ENCODE data around the gene VTA1. TPM values are rescaled to one million over a fixed set of nuclear protein-coding genes. Genes with fewer than 3 reads are reported as not detected.

The VTA1 gene
- total and polyA plus RNA-seq, 2 of the 13 experiments (the other 11 are each of a cell fraction or from before 2014, with no cell fraction given), result 70.7 to 89.1 TPM

DNA sequence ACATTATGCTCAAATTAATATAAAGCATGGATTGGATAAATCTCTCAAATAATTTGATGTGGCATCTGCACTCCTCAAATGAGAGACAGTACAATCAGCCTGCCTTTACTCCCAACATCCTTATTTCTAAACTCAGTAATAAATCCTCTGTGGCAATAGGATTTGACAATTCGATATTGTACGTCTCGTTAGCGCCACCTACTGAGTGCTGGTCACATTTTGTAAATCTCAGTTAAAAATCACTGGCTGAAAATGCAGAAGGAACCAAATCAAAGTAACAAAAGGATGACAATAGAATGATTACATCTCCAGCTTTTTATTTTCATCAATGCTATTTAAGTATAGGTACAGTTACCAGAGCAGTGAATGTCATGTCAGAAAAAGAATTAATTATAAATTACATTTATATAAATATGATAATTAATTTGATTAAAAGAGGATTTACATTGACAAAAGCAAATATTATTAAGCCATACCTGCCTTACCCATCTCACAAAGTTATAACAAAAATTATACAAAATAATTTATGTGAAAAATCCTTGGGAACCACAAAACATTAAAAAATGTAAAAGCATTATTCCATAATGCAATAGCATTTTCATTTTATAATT lies 34.5 kb upstream of the VTA1 start:
- Histone ChIP-seq H4K20me1 (ENCODE audit: insufficient read depth, low read length) (no peaks in the 10 kb centered on the region), H2AFZ (ENCODE audit: low read length) (no peak overlapping the region), H3K4me1 (ENCODE audit: insufficient read depth, low read length) (no peaks in the 10 kb centered on the region), H3K4me3 (replicated peaks in 1 of 3; ENCODE audit: insufficient read depth in 1 of 3, low read depth in 2 of 3, low read length in 3 of 3) (no peak overlapping the region), H3K27ac (ENCODE audit: extremely low read length, insufficient read depth, low read length) (no peak overlapping the region), H3K9ac (ENCODE audit: insufficient read depth, low read depth, low read length) (no peak overlapping the region), H3K79me2 (ENCODE audit: insufficient read depth, low read length) (no peaks in the 10 kb centered on the region), H3K36me3 (replicated peaks in 1 of 2; ENCODE audit: control insufficient read depth in 1 of 2, insufficient read depth in 2 of 2, low read length in 2 of 2) (no peaks in the 10 kb centered on the region), H3K9me3 (ENCODE audit: low read length) (no peaks in the 10 kb centered on the region), H3K27me3 (ENCODE audit: control insufficient read depth in 1 of 2, insufficient read depth in 2 of 2, low read length in 2 of 2) (no peaks in the 10 kb centered on the region), H3K4me2 (ENCODE audit: low read depth, low read length) (no peak overlapping the region)
- intact Hi-C loops (cut with micrococcal nuclease; ENCODE audit: unreplicated experiment) (loop anchor here (1.0 kb wide), 2 partner anchors 123 to 435 kb away; no protein-coding TSS in a partner anchor), in situ Hi-C loops (cut with HindIII; ENCODE audit: extremely low pct_ligation_motif_present, low pct_unique_long_range_greater_than_20kb) (loop anchor here (10.0 kb wide), 1 partner anchor 128 kb away; no protein-coding TSS in a partner anchor)
- under 1% methylated on average over 4 of the region's 4 CpGs for WGBS (ENCODE audit: low lambda C conversion rate)
- FAIRE-seq (peak; percentile 63), DNase-seq (ENCODE audit: low spot score) (peak; percentile 72), ATAC-seq (peak; percentile 56; the same call in 2 of the 3 replicates)
- ChIA-PET POLR2A (no interaction called here), CTCF (ENCODE audit: low intra/inter-chr PET ratio, low total read pairs) (interaction anchor here (1.6 to 3.9 kb wide), 3 partner anchors 123 to 437 kb away, joined by 3 to 30 read pairs (median 16); no protein-coding TSS in a partner anchor)
- no TSS peak for BruUV-seq (replicated peaks)
- TF ChIP-seq ZNF572 (CRISPR knock-in tag; IDR thresholded peaks at IDR 0.05) (no peak), ARID3A (IDR thresholded peaks at IDR 0.05; ENCODE audit: low read depth, low read length) (peak; percentile 58; the same call in 1 of the 2 replicates), HIVEP1 (CRISPR knock-in tag; IDR thresholded peaks at IDR 0.05) (no peak), ARID2 (CRISPR knock-in tag; IDR thresholded peaks at IDR 0.05; ENCODE audit: borderline replicate concordance) (no peak), GFI1 (CRISPR knock-in tag; IDR thresholded peaks at IDR 0.05; ENCODE audit: borderline replicate concordance) (0 out of 2 replicates have a peak, but pooled peaks have one; percentile 39), BHLHE40 (IDR thresholded peaks at IDR 0.05; ENCODE audit: low read length) (no peak), DMAP1 (CRISPR knock-in tag; IDR thresholded peaks at IDR 0.05) (no peak), ZBTB7A (CRISPR knock-in tag; IDR thresholded peaks at IDR 0.05) (no peak), ZNF510 (CRISPR knock-in tag; IDR thresholded peaks at IDR 0.05; ENCODE audit: low read depth) (no peak), ZNF124 (CRISPR knock-in tag; IDR thresholded peaks at IDR 0.05) (0 out of 2 replicates have a peak, but pooled peaks have one; percentile 38), ZNF18 (CRISPR knock-in tag; IDR thresholded peaks at IDR 0.05; ENCODE audit: insufficient replicate concordance) (no peak), ZNF737 (CRISPR knock-in tag; IDR thresholded peaks at IDR 0.05; ENCODE audit: borderline replicate concordance) (no peak), ZFP62 (CRISPR knock-in tag; IDR thresholded peaks at IDR 0.05) (no peak), TEF (CRISPR knock-in tag; IDR thresholded peaks at IDR 0.05) (no peak), ZMYM3 (CRISPR knock-in tag; IDR thresholded peaks at IDR 0.05) (no peak)
- TF ChIP-seq, protein P1, sequence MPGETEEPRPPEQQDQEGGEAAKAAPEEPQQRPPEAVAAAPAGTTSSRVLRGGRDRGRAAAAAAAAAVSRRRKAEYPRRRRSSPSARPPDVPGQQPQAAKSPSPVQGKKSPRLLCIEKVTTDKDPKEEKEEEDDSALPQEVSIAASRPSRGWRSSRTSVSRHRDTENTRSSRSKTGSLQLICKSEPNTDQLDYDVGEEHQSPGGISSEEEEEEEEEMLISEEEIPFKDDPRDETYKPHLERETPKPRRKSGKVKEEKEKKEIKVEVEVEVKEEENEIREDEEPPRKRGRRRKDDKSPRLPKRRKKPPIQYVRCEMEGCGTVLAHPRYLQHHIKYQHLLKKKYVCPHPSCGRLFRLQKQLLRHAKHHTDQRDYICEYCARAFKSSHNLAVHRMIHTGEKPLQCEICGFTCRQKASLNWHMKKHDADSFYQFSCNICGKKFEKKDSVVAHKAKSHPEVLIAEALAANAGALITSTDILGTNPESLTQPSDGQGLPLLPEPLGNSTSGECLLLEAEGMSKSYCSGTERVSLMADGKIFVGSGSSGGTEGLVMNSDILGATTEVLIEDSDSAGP (CRISPR knock-in tag; IDR thresholded peaks at IDR 0.05; ENCODE audit: borderline replicate concordance), result no peak
- TF ChIP-seq, protein P2, sequence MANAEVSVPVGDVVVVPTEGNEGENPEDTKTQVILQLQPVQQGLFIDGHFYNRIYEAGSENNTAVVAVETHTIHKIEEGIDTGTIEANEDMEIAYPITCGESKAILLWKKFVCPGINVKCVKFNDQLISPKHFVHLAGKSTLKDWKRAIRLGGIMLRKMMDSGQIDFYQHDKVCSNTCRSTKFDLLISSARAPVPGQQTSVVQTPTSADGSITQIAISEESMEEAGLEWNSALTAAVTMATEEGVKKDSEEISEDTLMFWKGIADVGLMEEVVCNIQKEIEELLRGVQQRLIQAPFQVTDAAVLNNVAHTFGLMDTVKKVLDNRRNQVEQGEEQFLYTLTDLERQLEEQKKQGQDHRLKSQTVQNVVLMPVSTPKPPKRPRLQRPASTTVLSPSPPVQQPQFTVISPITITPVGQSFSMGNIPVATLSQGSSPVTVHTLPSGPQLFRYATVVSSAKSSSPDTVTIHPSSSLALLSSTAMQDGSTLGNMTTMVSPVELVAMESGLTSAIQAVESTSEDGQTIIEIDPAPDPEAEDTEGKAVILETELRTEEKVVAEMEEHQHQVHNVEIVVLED (CRISPR knock-in tag; IDR thresholded peaks at IDR 0.05; ENCODE audit: borderline replicate concordance), result no peak

Data from HepG2 (cell line).